Activated CD8-positive, alpha-beta memory T cell treated with anti-CD3 and anti-CD28 coated beads, Interleukin-2, amount 50 U/mL, for 24 hours (primary cell): ENCODE data around the gene CCNE1.

Source experiments
- DNase-seq: peaks from one replicate; pipeline ENCODE4 v3.0.0-alpha.2; 2020; ENCODE audit errors: extremely low read depth

The CCNE1 gene

DNA sequence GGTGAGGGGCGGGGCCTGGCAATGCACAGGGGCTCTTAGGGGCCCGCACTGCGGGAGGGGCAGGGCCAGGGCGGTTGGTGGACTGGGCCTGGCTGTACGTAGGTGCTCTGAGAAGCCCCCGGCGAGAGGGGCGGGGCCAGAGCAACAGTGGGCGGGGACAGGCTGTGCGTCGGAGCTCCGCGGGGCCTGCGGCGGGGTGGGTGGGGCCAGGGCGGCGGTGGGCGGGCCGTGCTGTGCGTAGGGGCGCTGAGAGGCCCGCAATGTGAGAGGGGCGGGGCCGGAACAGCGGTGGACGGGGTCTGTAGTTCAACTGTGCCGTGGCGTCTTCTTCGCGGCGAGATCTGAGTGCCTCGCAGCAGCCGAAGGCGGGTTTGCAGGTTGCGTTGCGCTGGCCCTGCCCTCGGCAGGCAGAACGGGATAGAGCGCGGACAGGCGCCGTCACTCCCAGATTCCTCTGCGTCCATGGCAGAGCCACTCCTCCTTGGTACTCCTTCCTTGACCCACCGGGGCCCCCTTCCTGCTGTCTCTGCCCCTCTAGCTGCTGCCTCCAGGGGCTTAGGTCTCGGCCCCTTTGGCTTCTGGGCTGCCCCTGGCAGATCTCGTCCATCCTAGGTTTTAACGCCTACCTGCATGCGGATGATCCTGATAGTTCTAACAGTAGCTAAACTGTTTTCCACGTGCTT lies 33.2 kb downstream of the CCNE1 start:
- DNase-seq = peak; percentile 87

DNA sequence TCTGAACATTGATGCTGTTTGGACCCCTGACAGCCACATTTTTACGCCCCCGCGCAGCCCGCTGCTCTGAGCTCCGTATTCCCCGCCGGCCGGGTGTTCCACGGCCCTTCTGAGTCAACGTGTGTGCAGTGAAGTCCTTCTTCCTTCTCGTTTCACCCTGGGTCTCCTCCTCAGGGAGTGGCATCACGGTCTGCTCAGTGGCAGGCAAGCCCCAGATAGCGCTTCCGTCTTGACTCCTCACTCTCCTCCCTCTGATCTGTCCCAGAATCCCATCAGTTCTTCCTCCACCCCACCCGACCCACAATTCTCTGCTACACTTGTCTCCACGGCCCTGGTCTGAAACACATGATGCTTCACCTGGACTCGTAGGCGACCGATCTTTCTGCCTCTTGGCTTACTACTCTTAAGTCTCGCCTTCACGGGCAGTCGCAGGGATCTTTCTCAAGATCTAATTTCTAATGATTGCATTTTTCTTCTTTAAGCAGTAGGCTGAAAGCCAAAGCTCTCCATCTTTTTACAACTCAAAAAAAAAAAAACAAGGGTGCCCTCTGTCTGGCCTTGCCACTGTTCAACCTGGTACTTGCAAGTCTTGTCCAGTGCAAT lies 33.9 kb downstream of the CCNE1 start:
- no peak for DNase-seq

DNA sequence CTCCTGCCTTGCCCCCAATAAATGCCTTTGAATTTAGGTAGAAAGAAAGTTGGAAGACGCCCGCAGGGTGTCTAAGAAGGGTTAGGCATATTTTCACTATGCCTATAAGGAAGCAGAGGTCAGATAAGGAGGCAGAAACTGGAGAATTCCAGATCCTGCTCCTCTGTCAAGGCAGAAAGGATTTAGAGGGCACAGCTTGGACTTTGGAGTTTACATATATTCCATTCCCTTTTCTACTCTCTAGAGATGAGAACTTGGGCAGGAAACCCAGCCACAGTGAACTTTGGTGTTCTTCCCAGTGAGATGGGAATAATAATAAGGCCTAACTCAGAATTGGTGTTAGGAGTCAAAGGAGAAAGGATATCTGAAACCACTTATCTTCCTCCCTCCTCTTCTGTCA lies 37.4 kb downstream of the CCNE1 start:
- DNase-seq = no peak

DNA sequence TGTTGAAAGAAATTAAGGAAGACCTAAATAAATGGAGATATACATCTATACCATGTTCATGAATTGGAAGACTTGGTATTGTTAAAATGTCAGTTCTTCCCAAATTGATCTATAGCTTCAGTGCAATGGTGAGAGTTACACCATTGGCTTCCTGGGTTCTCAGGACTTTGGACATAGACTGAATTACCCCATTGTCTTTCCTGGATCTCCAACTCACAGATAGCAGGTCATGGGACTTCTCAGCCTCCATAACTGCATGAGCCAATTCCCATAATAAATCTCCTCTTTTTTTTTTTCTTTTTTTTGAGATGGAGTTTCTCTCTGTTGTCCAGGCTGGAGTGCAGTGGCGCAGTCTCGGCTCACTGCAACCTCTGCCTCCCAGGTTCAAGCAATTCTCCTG lies 38.7 kb downstream of the CCNE1 start:
- no peak for DNase-seq

DNA sequence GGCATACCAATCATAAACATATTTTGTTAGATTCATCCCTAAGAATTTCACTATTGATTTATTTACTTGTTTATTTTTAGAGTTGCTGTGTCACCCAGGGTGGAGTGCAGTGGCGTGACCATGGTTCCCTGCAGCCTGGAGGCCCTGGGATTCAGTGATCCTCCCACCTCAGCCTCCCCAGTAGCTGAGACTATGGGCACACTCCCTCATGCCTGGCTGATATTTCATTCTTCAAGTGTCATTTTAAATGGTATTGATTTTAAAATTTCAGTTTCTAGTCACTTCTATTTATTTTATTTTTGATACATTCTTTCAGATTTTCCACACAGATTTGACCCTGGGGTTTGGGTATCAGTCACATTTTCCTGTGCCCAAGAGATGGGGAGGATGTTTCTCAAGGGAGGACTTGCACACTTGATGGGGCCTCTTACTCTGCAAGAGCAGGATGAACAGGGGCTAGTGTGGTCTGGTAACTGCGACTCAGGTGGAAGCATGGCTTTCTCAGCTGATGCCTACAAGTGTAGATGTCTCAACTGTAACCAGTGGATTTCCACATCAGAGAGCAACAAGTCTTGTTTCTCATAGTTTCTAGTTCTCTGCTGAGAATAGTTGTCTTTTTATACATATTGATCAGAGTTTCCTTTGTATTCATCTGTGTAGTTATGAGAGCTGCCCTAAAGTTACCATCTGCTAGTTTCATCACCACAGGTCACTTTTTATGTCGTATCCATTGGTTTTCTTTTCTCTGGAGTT lies 40.2 kb downstream of the CCNE1 start:
- no peak for DNase-seq

DNA sequence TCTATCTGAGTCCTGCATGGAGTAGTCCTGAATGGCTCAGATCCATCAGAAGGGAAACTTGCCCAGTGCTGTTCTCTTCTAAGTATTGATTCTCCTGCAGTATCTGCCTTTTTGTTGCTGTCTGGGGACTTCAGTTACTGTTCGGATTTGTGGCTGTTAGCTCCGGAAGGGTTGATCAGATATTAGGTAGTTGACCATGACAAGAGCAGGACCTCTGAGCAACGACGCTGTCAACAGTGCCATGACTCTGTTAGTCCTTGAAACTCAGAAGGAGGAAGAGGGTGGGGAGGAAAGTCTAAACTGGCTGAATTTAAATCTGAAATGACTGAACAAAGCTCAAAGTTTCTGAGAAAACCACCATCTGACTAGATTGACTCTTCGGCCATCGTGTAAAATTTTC lies 42.2 kb downstream of the CCNE1 start:
- DNase-seq = no peak

DNA sequence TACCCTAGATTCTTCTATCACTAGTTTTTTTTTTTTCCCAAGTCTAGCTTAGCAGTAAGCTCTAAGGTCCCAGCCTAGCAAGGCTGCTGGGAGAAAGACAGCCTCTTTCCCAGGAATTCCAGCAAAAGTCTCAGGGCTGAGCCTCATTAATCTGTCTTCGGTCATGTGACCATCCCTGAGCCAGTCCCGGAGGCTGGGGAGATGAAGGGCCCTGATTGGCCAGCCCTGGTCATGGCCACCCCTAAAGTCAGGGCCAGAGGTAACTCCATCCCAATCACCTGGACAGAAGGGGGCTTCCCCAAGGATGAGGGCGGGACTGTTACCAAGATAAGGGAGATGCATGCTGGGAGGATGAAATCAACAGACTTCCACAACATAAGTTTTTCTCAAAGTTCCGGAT lies 43.3 kb downstream of the CCNE1 start:
- no peak for DNase-seq

DNA sequence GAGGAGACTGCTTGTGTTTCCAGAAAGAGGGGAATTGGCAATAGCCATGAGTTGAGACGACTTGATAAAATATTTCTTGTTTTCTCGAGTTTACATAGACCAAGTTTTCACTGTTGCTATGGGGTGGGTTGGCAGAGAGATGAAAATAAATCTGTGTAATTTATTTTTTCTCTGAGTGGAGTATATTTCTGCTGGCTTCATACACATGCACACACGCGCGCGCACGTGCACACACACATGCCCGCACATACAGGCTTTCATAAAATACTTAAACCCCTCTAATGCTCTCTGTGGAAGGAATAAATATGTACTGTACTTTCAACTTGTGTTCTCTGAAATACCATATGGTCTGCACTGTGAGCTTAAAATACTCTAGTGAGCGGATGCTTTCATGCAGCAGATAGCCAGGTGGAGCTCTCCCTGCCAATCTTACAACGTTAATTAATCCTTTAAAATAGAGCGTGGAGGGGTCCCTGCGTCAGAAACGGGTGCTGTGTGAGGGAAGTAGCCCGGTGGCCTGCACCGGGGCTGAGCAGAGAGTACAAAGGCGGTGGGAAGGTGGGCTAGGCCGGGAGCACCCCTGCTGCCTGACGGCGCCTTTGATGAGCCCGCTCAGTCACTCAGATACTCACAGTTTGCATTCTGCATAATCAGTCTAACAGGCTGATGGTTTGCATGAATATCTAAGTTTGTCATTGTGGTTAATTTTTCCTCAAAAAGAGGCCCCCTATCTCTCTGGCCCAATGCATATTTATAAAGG lies 44.1 kb downstream of the CCNE1 start:
- DNase-seq = no peak

DNA sequence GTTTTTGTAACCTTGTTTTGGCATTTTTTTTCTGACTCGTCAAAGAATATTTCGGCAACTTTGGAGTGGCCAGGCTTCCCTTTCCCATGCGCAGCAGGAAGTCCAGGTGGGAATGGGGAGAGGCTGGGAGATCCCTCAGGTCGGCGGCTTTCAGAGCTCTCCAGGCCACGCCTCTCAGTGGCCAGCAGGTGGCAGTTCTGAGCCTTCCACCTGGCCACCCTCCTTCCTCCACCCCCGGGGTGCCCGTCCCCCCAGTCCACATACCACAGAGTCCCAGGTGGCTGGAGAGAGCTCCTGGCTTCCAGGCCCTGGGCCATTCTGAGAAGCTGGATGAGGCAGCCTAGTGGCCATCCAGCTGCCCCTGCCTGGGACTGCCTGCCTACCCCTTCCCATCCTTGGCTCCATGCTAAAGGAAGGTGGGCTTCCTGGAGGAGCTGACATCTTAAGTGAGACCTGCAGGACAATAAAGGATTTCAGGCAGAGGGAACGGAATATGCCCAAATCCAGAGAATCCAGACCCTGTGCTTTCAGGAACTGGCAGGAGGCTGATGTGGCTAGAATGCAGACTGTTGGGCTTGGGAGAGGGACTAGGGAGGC lies 46.3 kb downstream of the CCNE1 start:
- no peak for DNase-seq

DNA sequence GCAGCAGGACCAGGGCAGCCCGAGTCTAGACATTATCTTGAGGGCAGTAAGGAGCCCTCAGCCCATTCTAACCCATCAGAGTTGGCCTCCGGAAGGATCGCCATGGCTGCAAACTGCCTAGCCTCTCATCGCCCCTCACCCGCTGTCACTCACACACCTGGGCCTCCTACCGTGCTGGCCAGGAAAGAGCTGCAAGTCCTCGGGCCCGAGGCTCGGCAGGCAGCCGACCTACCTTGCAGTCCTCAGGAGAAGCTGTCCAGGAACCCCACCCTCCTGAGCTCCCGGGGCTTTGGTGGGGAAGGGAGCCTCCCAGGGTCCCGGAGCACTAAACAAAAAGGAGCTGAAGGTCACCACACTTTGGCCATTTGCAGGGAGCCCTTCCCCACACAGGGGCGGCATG lies 46.8 kb downstream of the CCNE1 start:
- no peak for DNase-seq

DNA sequence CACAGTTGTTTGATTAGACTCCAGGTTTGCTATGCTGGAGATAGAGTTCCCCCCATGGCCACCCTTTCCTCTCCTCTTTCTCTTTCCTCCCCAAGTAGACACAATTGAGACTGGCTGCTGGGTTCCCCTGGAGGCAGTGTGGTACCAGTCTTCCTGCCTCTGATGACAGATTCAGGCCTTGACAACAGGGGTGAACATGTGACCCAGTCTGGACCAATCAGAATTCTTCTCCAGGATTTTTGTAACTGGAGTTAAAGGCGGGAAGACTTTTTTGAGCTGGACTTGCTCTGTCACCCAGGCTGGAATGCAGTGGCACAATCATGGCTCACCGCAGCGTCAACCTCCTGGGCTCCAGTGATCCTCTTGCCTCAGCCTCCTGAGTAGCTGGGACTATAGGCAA lies 48.7 kb downstream of the CCNE1 start:
- DNase-seq = no peak

DNA sequence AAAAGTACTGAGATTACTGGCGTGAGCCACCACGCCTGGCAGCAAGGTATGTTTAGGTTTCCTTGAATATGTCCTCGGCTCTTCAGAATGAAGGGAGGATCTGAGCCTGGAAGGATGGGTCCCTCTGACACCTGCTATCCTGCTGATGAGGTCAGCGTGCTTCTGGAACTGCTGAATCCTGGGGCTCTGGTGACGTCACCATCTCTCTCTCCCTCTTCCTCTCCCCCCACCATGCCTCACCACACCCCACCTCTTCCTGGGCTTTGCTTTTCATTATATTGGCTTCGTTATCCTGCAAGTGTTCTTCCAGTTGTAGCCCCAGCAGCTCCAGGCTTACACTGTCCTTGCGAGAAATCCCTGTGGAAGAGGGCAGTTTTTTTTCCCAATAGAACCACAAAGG lies 49.8 kb downstream of the CCNE1 start:
- DNase-seq = no peak

DNA sequence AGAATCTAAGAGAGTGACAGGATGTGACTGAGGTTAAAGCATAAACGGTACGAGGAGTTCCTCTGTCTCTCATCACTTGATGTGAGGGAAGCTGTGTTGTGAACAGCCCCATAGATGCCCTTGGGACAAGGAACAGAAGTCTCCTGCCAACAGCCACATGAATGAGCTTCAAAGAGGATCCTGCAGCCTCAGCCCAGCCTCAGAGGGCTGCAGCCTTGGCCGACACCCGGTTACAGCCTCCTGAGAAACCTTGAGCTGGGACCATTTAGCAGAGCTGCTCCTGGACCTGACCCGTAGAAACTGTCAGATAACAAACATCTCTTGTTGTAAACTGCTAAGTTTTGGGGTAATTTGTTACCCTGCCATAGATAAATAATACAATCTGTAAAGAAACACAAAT lies 54.2 kb downstream of the CCNE1 start:
- no peak for DNase-seq

DNA sequence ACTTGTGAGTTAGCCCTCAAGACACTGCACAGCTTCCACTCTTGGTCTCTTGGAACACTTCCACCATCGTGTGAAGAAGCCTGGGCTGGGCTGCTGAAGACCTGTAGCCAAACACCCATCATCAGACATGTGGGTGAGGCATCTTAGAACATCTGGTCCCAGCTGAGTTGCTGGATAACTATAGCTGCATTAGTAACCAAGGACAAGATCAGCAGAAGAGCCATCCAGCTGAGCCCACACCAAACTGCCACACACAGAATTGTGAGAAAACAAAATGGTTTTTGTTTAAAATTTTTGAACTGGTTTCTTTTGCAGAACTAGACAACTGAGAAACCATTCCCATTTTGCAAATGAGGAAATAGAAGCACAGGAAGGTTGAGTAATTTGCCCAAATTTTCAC lies 56.2 kb downstream of the CCNE1 start:
- DNase-seq = no peak

DNA sequence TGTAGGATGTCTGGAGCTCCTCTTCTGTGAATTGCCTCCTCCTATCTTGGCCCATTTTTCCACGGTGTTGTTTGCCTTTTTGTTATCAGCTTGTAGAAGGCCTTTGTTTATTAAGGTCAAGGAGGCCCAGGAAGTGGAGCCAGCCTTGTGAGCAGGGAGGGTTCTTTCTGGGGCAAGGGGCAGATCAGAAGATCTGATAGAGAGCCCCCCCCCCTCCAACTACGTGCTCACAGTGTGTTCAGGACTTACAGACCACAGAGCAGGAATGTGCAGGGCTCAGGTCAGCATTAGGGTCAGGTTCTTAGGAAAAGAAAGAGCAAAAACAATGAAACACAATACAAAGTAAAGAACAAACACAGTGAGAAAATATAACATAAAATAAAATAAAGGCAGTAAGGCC lies 59.4 kb downstream of the CCNE1 start:
- no peak for DNase-seq

DNA sequence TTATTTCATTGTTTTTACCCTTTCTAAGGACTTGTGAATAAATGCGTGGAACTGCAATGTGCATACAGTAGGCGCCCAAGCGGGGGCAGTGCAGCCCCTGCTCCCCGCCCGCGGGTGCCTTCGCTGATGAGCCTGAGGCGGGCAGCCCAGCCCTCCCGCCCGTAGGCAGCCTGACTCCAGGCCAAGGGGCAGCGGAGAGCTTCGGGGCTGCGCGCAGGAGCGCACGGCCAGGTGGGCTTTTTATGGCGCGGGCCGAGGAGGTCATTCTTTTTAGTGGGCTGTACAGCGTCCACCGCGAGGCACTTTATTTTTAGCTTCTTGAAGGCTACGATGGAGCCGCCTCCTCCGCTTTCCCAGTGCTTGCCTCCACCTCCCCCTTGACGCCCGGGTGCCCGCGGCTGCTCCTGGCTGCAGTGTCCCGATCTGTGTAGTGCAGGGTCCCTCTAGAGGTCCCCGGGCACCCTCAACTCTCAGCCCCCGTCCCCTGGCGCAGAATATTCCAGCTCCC lies 60.5 kb downstream of the CCNE1 start:
- DNase-seq = no peak

DNA sequence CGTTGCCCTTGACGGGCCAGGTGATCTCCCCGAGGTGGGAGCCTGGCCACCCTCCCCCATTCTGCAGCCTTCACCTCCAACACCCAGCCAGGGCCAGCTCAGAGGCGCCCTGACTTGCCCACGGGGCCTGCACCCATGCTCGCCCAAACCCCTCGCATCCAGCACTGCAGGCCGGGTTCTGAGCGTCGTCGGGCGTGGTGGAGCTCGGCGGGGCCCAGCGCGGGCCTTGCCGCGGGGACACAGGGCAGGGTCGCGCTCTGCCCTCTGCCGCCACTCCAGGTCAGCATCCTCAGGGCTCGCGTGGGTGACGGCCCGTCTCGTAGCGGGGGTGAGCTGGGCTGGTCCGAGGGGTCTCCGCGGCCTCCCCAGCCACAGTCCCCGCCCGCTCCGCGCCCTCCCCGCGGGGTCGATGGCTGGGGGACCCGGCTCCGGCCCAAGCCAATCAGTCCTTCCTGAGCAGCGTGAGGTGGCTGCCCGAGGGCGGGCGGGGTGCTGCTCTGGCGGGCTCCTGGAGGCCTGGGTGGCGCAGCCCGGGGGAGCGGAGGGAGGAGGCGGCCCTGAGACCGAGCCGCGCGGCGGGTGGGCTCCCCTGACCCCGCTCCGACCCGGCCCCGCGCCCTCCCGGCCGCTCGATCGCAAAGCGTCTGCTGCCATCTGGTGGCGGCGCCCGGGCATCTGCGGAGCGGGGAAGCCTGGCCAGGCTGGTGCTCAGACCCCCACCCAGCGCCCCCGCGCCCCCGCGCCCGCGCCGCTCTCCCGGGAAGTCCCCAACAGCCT lies 61.4 kb downstream of the CCNE1 start:
- peak; percentile 29 for DNase-seq
